ENCODE data around the gene KCNIP1. TPM values are rescaled to one million over a fixed set of nuclear protein-coding genes. Genes with fewer than 3 reads are reported as not detected.

The KCNIP1 gene
- total and polyA plus RNA-seq, 2 of the 8 experiments (the other 6 are each of a cell fraction or from before 2014, with no cell fraction given): 0.52 to 0.83 TPM

- Histone ChIP-seq H3K4me1 (replicated peaks in 1 of 4; ENCODE audit: control insufficient read depth in 3 of 4, insufficient read depth in 4 of 4, low read length in 3 of 4) (peaks cover 15 to 38% (median 29%) of the 10 kb centered on the region in 4 experiments), H2BK5ac (ENCODE audit: low read depth, low read length) (peak overlapping the region; percentile 5; the same call in 1 of the 2 replicates), H4K5ac (ENCODE audit: insufficient read length, low read depth, low read length) (no peak overlapping the region), H3K27ac (ENCODE audit: low read depth, low read length) (no peak overlapping the region), H4K8ac (ENCODE audit: extremely low read depth, insufficient read depth, low read length) (no peak overlapping the region), H4K91ac (replicated peaks; ENCODE audit: insufficient read length, low read length) (no peak overlapping the region), H2AK5ac (ENCODE audit: low read depth, low read length) (no peak overlapping the region), H2AFZ (ENCODE audit: low read length) (no peak overlapping the region), H3K4me3 (ENCODE audit: extremely low read depth in 1 of 4, insufficient read depth in 2 of 4, low read depth in 3 of 4, low read length in 4 of 4) (no peak overlapping the region), H2BK15ac (ENCODE audit: low read length) (peak overlapping the region; percentile 63; the same call in 1 of the 2 replicates), H3K23me2 (ENCODE audit: low read depth, low read length) (no peaks in the 10 kb centered on the region), H3K18ac (ENCODE audit: extremely low read depth, low read length) (no peak overlapping the region), H2BK20ac (ENCODE audit: low read length) (no peak overlapping the region), H3K23ac (ENCODE audit: insufficient read length) (no peak overlapping the region), H3K4ac (replicated peaks; ENCODE audit: insufficient read length, low read depth, low read length) (no peak overlapping the region), H4K20me1 (replicated peaks in 1 of 2; ENCODE audit: control insufficient read depth in 1 of 2, insufficient read depth in 2 of 2, low read length in 2 of 2) (no peaks in the 10 kb centered on the region), H2BK120ac (replicated peaks; ENCODE audit: low read depth, low read length) (no peak overlapping the region), H3K56ac (replicated peaks; ENCODE audit: insufficient read length, low read depth, low read length) (no peak overlapping the region), H3K14ac (ENCODE audit: insufficient read length) (no peak overlapping the region), H3K36me3 (ENCODE audit: control insufficient read depth in 2 of 4, insufficient read depth in 4 of 4, low read length in 3 of 4) (no peaks in the 10 kb centered on the region), H3K9ac (replicated peaks in 1 of 4; ENCODE audit: extremely low read depth in 1 of 4, low read depth in 3 of 4, low read length in 3 of 4) (no peak overlapping the region), H3K27me3 (replicated peaks in 1 of 4; ENCODE audit: control insufficient read depth in 3 of 4, extremely low read depth in 1 of 4, insufficient read depth in 3 of 4, low read length in 3 of 4) (no peaks in the 10 kb centered on the region; a peak in 1 of 7 replicates), H3K4me2 (ENCODE audit: insufficient read depth in 1 of 2, low read depth in 2 of 2, low read length in 2 of 2) (no peak overlapping the region), H3K79me1 (ENCODE audit: low read depth, low read length) (no peaks in the 10 kb centered on the region), H2BK12ac (ENCODE audit: low read depth, low read length) (0 out of 2 replicates have a peak overlapping the region, but pooled peaks have one; percentile 72), H3K79me2 (ENCODE audit: control insufficient read depth in 1 of 2, insufficient read depth in 2 of 2, low read length in 2 of 2) (no peaks in the 10 kb centered on the region), H3K9me3 (ENCODE audit: insufficient read depth in 2 of 2, low read depth in 1 of 2, low read length in 1 of 2) (no peaks in the 10 kb centered on the region)
- DNase-seq (ENCODE audit: low read depth in 1 of 2, low spot score in 2 of 2) (no peak), FAIRE-seq (no peak)
- 76% methylated on average over 5 of the region's 5 CpGs; no CpG with 5 or more reads in 1 of the 2 experiments for WGBS, 2 experiments (ENCODE audit: extremely low coverage in 1 of 2, insufficient coverage in 1 of 2, insufficient read length in 1 of 2, insufficient replicate concordance in 2 of 2, low coverage in 1 of 2, low lambda C conversion rate in 2 of 2, missing lambda C conversion rate in 1 of 2)
- TF ChIP-seq MAFK (IDR thresholded peaks at IDR 0.05; ENCODE audit: low read depth, low read length): no peak
- TF ChIP-seq, protein P1, sequence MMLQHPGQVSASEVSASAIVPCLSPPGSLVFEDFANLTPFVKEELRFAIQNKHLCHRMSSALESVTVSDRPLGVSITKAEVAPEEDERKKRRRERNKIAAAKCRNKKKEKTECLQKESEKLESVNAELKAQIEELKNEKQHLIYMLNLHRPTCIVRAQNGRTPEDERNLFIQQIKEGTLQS (IDR thresholded peaks at IDR 0.05; ENCODE audit: insufficient read depth, low read depth, low read length): no peak
- no peak for TF ChIP-seq TAF7 (optimal IDR thresholded peaks at IDR 0.05; ENCODE audit: borderline replicate concordance, low read depth, low read length)
- no peak for TF ChIP-seq NANOG (IDR thresholded peaks at IDR 0.05; ENCODE audit: insufficient read depth, low read depth, low read length, poor library complexity, severe bottlenecking)
- TF ChIP-seq TAF1 (IDR thresholded peaks at IDR 0.05; ENCODE audit: low read depth, low read length): no peak
- TF ChIP-seq, protein P2, sequence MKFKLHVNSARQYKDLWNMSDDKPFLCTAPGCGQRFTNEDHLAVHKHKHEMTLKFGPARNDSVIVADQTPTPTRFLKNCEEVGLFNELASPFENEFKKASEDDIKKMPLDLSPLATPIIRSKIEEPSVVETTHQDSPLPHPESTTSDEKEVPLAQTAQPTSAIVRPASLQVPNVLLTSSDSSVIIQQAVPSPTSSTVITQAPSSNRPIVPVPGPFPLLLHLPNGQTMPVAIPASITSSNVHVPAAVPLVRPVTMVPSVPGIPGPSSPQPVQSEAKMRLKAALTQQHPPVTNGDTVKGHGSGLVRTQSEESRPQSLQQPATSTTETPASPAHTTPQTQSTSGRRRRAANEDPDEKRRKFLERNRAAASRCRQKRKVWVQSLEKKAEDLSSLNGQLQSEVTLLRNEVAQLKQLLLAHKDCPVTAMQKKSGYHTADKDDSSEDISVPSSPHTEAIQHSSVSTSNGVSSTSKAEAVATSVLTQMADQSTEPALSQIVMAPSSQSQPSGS (IDR thresholded peaks at IDR 0.05; ENCODE audit: low read length): no peak
- no peak for TF ChIP-seq JUND (IDR thresholded peaks at IDR 0.05; ENCODE audit: low read length)
- no peak for TF ChIP-seq RBBP5 (IDR thresholded peaks at IDR 0.05; ENCODE audit: borderline replicate concordance, low read depth, low read length)
- ChIA-PET POLR2A (ENCODE audit: partially characterized antibody) (interaction anchor here (1.2 kb wide), 2 partner anchors 11 to 15 kb away, joined by 3 read pairs; no protein-coding TSS in a partner anchor), CTCF (ENCODE audit: partially characterized antibody) (interaction anchor here (0.7 to 39.4 kb wide), 7 partner anchors 5 to 340 kb away, joined by 3 to 982 read pairs (median 8); no protein-coding TSS in a partner anchor)
Measured at GRCh38 chr5:170614065-170614490, 110.3 kb downstream of the KCNIP1 start.

Data from H1 (cell line).